ENCODE measurements around the gene ZNF599. TPM values are rescaled to one million over a fixed set of nuclear protein-coding genes. Genes with fewer than 3 reads are reported as not detected.

Gene ZNF599
- total and polyA plus RNA-seq, 2 of the 13 experiments (the other 11 are each of a cell fraction or from before 2014, with no cell fraction given) = 5.8 to 7.3 TPM

GRCh38 chr19:34772697-34773554 is at the start of gene ZNF599 (continued):
- no peak for TF ChIP-seq ZNF407 (CRISPR knock-in tag; IDR thresholded peaks at IDR 0.05; ENCODE audit: not compliant biosample characterization)
- peak; percentile 66; the same call in 1 of the 2 replicates for TF ChIP-seq RFXAP (CRISPR knock-in tag; IDR thresholded peaks at IDR 0.05; ENCODE audit: borderline replicate concordance)
- 0 out of 2 replicates have a peak, but pooled peaks have one; percentile 37 for TF ChIP-seq ZNF670 (CRISPR knock-in tag; IDR thresholded peaks at IDR 0.05; ENCODE audit: borderline replicate concordance)
- TF ChIP-seq MXD4 (CRISPR knock-in tag; IDR thresholded peaks at IDR 0.05) = peak; percentile 25; the same call in 1 of the 2 replicates
- no peak for TF ChIP-seq RARA (CRISPR knock-in tag; IDR thresholded peaks at IDR 0.05)
- no peak; the same call in 1 of the 2 replicates for TF ChIP-seq ZNF335 (CRISPR knock-in tag; IDR thresholded peaks at IDR 0.05)
- no peak for TF ChIP-seq ZBTB4 (CRISPR knock-in tag; IDR thresholded peaks at IDR 0.05; ENCODE audit: borderline replicate concordance)
- no peak for TF ChIP-seq REXO4 (CRISPR knock-in tag; IDR thresholded peaks at IDR 0.05; ENCODE audit: borderline replicate concordance)
- TF ChIP-seq MXI1 (IDR thresholded peaks at IDR 0.05; ENCODE audit: borderline replicate concordance, low read depth, low read length) = peak; percentile 54; the same call in 1 of the 3 replicates
- TF ChIP-seq ZSCAN20 (CRISPR knock-in tag; IDR thresholded peaks at IDR 0.05; ENCODE audit: borderline replicate concordance) = no peak
- TF ChIP-seq FOXM1 (CRISPR knock-in tag; IDR thresholded peaks at IDR 0.05) = no peak
- peak; percentile 64; the same call in 1 of the 2 replicates for TF ChIP-seq ZFP90 (CRISPR knock-in tag; IDR thresholded peaks at IDR 0.05; ENCODE audit: borderline replicate concordance)
- no peak for TF ChIP-seq GRHL1 (CRISPR knock-in tag; conservative IDR thresholded peaks at IDR 0.05)
- TF ChIP-seq ZNF773 (CRISPR knock-in tag; IDR thresholded peaks at IDR 0.05; ENCODE audit: borderline replicate concordance) = no peak

Measured in HepG2 (cell line).